PFSK-1 (cell line): ENCODE data around the gene CYP26A1.

Experiments
- FOXP2 ChIP-seq: optimal IDR thresholded peaks from 2 replicates; pipeline ENCODE3; 2011; ENCODE audit warnings: borderline replicate concordance, control low read depth, inconsistent platforms; ENCODE audit not compliant: insufficient read depth; ENCODE audit errors: extremely low read length, extremely low read depth
- POLR2AphosphoS5 ChIP-seq: IDR thresholded peaks from 2 replicates; pipeline ENCODE4 v1.6.1; 2012; ENCODE audit warnings: low read depth, mild to moderate bottlenecking, control low read depth, low read length, moderate library complexity
- REST ChIP-seq, 2 experiments: IDR thresholded peaks; 2 replicates each; pipeline versions ENCODE4 v1.6.1 to v1.8.0; 2011 to 2012; ENCODE audit warnings: low read depth in 2 of 2, low read length in 2 of 2, control low read depth in 1 of 2, inconsistent platforms in 1 of 2, mild to moderate bottlenecking in 1 of 2, moderate library complexity in 1 of 2; ENCODE audit not compliant: insufficient read depth in 1 of 2
- SIN3A ChIP-seq: IDR thresholded peaks from 2 replicates; pipeline ENCODE4 v1.6.1; 2012; ENCODE audit warnings: mild to moderate bottlenecking, low read length, moderate library complexity, borderline replicate concordance; ENCODE audit not compliant: insufficient read depth
- TAF1 ChIP-seq: IDR thresholded peaks from 2 replicates; pipeline ENCODE4 v1.6.1; 2012; ENCODE audit warnings: low read length, control low read depth, borderline replicate concordance; ENCODE audit not compliant: insufficient read depth

GRCh38 chr10:93032809-93033137, 40.9 kb upstream of the CYP26A1 start:
- TF ChIP-seq POLR2AphosphoS5 = no peak
- no peak for TF ChIP-seq TAF1
- TF ChIP-seq REST (IDR thresholded peaks at IDR 0.05; ENCODE audit: insufficient read depth in 1 of 2, low read depth in 2 of 2, low read length in 2 of 2) = no peak
- no peak for TF ChIP-seq SIN3A
- TF ChIP-seq FOXP2 = no peak
